C4-2B (cell line): Measurements from ENCODE around the gene DTX2.
"Not testable (repeated sequence)": the region's sequence is repeated elsewhere in the genome, so short reads cannot be mapped to it uniquely, and the experiment has no call there.

Experiments
- CTCF ChIP-seq: fragments of 450-650 bp; conservative IDR thresholded peaks from 2 replicates; pipeline ENCODE4 v1.5.1; 2017; ENCODE audit warnings: mild to moderate bottlenecking
- ZFX ChIP-seq: fragments of 450-650 bp; IDR thresholded peaks from 2 replicates; pipeline ENCODE4 v1.6.1; 2017

GRCh38 chr7:76486618-76487017 lies 25.1 kb downstream of the DTX2 start:
- TF ChIP-seq CTCF, ZFX: not testable (repeated sequence)
